ENCODE measurements around the gene IGSF8.

IGSF8 gene, protein sequence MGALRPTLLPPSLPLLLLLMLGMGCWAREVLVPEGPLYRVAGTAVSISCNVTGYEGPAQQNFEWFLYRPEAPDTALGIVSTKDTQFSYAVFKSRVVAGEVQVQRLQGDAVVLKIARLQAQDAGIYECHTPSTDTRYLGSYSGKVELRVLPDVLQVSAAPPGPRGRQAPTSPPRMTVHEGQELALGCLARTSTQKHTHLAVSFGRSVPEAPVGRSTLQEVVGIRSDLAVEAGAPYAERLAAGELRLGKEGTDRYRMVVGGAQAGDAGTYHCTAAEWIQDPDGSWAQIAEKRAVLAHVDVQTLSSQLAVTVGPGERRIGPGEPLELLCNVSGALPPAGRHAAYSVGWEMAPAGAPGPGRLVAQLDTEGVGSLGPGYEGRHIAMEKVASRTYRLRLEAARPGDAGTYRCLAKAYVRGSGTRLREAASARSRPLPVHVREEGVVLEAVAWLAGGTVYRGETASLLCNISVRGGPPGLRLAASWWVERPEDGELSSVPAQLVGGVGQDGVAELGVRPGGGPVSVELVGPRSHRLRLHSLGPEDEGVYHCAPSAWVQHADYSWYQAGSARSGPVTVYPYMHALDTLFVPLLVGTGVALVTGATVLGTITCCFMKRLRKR

DNA sequence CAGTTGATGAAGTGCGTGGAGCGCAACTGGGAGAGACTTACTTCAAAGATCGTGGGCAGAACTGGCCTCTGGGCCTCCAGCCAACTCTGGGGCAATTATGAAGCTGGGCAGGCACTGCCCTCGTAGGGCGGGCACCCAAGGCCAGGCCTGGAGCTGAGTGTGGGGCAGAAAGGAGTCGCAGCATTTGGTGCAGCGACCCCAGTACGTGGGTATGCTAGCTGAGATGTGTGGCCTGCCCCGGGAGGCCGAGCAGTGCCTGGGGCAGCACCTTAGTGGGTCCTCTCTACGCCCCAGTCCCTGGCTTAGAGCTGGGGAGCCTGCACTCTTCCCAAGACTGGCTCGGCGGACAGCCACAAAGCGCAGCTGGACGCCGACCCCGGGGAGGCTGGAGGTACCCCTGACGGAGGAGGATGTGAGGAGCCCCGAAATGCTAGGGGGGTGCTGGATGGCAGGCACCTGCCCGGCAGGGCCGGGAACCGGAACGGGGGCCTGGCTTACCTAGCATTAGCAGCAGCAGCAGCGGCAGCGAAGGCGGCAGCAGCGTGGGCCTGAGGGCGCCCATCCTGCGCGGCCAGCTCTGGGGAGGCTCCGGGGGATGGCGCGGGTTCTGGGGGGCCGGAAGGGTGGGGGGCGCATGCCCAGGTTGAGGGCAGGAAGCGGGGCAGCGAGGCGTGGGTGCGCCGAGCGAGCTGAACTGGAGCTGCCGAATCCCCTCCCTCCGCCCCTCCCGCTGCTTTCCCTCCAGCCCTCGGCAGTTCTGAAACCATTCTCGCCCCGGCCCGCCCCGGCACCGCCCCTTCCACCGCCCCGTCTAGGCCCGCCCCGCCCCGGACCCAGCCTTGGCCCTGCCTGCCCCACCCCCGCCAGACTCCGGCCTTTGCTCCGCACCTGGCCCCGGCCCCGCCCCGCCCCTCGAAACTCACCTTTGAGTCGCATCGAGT lies at the start of gene IGSF8:
IGSF8 (minus strand) TSS at position 709 of the 941 bp plus-strand sequence; CDS start at position 562, 147 bp downstream.
- DNase-seq = peak; percentile 90

DNA sequence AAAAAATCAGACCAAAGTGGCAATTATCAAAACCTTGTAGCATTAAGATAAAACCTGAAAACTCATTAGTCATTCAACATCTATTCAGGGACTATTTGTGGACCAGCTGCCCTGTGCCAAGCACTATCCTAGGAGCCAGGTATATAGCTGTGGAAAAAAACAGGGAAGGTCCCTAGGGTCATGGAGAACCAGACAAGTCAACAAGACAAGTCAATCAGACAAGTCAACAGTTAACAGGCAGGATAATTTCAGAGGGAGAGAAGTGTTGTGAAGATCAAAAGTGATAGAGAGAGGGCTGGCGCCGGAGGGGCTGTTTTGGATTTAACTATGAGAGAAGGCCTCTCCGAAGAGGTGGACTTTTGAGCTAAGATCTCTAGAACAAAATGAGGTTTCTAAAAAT lies 49.7 kb upstream of the IGSF8 start:
- no peak for DNase-seq

DNA sequence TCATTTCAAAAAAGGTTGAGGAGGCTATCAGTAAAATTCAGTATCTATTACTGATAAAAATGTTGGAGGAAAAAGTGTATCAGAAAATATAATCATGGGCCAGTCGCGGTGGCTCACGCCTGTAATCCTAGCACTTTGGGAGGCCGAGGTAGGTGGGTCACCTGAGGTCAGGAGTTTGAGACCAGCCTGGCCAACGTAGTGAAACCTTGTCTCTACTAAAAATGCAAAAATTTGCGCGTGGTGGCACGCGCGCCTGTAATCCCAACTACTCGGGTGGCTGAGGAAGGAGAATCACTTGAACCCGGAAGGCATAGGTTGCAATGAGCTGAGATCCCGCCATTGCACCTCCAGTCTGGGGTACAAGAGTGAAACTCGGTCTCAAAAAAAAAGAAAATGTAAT lies 47.7 kb upstream of the IGSF8 start:
- DNase-seq = no peak

DNA sequence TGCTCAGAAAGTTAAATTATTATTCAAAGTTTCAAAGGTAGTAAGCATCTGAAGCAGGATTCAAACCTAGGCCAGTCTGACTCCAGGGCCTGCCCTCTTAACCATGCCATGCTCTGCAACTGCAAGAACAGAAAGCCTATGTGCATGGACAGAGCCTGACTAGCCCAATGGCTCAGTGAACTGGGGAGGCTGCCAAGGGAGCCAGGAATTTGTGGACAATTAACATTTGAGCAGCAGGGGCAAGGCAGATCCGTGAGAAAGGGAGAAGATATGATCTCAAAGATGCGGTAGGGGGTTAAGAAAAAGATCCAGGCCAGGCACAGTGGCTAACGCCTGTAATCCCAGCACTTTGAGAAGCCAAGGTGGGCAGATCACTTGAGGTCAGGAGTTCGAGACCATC lies 46.5 kb upstream of the IGSF8 start:
- DNase-seq = no peak

DNA sequence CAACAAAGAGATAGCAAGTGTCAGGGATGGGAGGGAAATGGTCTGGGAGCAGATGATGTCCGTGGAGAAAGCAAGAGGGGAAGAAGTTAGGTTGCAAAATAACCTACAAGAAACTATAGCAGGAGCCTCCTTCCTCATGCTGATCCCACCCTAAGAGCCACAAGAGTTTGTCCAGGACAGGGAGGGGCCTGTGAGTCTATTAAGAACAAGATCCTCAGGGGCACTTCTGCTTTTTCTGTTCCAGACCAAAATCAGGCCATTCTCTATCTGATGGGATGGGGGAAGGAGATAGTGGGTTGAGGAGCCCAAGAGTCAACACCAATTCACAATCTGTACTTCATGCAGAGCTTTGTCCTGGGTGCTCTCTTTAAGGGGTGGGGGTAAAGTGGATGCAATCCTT lies 45.3 kb upstream of the IGSF8 start:
- no peak for DNase-seq

DNA sequence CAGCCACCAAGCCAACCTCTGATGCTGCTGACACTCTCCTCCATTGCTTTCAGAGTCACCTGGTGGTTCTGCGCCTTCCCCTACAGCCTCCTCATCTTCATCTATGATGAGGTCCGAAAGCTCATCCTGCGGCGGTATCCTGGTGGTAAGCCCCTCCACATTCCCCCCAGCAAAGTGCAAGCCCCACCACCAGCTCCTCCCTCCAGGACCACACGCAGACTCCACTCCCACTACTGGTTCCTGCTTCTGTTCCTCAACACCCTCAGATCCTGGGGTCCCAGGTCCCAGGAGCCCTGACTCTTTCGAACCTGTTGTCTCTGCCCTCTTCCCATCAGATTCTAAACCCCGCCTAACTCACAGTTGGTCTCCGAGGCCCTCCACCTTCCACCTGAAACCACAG lies 41.4 kb upstream of the IGSF8 start:
- DNase-seq = no peak

DNA sequence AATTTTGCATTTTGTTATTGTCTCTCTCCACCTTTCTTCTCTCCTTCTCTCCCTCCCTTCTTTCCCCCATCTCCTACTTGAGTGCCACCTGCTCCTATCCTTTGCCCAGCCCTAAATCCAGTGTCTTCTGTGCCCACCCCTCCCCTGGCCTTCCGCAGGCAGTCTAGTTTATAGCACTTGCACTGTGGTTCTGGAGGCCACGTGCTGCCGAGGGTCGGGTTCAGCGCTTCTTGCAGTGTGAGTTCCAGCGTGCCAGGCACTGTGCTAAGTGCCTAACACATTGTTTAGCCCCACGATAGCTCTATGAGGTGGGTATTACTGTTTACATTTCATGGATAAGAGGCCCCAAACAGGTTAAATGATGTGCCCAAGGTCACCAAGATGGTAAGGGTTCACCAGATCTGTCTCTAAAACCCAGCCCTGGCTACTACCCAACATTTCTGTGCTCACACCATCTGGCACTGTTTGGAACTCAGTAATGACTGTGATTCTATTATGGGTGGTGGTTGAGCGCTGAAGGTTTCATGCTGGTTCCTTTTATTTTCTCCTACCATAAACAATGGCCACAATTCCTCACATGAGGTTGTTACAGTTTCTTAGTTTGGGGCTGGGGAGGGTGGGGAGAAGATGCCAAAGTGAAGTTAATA lies 38.9 kb upstream of the IGSF8 start:
- DNase-seq = no peak

DNA sequence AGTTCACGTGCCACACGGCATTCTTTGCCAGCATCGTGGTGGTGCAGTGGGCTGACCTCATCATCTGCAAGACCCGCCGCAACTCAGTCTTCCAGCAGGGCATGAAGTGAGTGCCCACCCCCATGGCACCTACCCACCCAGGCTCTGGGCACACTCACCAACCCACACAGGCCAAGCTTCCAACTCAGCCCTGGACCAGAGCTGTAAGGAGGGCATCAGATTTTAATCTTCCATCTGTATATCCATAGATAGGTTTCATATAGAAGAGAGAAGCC lies 38.4 kb upstream of the IGSF8 start:
- no peak for DNase-seq

DNA sequence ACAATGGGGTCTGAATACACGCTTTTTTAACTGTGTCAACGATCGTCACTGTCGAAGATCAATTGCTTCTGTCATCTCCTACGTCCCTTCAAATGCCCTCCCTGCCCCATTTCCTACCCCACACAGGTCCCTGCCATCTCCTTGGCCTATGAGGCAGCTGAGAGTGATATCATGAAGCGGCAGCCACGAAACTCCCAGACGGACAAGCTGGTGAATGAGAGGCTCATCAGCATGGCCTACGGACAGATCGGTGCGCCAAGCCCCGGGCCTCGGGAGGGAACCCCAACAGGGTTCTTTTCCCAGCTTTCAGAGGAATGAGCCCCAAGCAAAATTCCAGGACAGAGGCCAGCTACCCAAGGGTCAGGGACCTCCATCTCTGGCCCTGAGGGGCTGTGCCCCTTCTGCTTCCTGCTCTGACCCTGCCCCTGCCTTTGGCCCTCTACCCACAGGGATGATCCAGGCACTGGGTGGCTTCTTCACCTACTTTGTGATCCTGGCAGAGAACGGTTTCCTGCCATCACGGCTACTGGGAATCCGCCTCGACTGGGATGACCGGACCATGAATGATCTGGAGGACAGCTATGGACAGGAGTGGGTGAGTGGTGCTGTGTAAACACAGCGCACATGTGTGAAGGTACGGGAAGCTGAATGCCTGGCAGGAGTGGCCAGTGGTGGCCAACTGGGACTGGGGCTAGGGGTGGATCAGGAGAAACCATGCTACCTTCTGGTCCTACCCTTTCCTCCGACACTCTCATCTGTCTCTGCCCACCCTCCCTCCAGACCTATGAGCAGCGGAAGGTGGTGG lies 37.9 kb upstream of the IGSF8 start:
- no peak for DNase-seq

DNA sequence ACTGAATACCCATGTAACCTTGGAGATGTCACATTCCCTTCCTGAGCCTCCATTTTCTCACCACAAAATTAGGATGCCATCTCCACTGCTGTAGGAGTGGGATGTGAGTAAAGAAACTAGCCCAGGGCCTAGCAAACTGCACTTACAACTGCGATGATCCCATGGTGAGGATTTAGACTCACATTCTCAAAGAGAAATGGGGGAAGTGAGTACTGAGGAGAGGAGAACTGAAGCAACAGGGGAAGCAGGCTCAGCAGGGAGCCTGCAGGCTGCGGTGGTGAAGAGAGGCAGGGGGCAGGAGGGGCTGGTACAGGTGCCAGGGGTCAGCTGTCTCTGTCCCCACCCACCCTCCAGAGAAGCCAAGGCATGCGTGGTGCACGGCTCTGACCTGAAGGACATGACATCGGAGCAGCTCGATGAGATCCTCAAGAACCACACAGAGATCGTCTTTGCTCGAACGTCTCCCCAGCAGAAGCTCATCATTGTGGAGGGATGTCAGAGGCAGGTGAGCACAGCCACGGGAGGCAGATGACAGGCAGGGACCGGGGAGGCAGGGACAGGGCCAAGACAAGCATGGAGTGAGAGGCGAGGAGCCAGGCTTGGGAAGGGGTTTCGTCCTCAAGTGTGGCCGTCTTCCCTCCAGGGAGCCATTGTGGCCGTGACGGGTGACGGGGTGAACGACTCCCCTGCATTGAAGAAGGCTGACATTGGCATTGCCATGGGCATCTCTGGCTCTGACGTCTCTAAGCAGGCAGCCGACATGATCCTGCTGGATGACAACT lies 36.6 kb upstream of the IGSF8 start:
- DNase-seq = no peak

DNA sequence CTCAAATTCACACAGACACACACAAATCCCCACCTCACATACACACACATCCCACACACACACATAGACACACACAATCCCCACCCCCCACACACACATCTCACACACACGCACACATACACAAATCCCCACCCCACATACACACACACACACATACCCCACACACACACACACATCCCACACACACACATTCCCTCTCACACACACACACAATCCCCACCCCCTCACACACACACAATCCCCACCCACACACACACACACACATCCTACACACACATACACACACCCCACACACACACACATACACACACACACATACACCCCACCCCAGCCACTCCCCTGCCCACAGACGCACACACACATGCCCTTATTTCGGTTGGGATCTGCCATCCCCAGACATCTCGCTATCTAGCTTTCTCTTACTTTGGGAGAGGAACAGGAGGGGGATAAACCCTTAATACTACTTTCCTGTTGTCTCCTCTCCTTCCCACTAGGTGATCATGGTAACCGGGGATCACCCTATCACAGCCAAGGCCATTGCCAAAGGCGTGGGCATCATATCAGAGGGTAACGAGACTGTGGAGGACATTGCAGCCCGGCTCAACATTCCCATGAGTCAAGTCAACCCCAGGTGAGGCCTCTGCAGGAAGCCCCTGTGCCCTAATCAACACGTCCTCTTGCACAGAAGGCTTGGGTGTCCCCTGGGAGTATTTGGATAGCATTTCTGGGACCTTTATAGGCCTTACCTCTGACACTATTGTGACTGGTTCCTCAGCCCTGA lies 35.8 kb upstream of the IGSF8 start:
- DNase-seq = no peak

DNA sequence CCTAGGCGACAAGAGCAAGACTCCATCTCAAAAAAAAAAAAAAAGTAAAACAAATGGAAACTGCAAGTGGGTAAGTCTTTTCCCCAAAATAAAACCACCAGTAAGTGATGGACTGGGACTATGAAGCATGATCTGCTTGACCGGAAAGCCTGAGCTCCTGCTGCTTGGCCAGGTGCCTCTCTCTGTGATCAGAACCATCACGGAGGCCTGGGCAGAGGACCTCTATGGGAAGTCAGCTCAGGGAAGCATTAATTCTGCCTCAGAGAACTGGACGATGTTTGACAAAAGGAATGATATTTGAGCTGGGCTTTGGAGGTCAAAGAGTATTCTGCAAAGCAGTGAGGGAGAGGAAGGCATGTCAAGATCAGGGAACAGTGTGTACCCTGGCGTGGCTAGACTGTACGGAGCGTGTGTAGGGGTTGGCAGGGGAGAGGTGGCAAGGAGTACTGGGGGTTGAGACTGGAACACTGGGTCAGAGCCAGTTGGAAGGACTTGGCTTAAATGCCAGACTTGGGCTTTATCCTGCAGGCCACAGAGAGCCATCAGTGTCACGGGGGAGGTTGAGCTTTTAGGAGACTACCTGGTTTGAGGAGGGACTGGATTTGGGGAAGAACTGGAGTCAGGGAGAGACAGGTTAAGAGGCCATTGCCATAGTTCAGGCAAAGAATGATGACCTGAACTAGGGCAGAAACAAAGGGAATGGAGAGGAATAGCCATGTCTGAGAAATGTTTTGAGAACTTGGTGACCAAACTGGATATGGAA lies 33.6 kb upstream of the IGSF8 start:
- no peak for DNase-seq

DNA sequence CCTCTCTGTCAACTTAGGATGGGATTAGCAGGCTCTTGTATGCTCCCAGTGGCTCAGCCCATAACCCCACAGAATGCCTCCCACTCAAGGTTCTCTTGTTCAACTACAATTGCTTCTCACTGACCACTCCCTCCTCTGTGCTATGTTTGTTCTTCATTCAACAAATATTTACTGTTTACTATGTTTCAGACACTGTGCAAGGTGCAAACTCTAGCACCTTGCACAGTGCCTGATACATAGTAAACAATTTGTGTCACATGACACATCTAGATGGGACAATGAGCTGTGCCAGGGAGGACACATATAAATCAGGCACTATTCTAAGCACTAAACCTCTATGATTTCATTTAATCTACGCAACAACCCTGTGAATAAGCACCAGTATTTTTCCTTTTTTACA lies 32.5 kb upstream of the IGSF8 start:
- no peak for DNase-seq

DNA sequence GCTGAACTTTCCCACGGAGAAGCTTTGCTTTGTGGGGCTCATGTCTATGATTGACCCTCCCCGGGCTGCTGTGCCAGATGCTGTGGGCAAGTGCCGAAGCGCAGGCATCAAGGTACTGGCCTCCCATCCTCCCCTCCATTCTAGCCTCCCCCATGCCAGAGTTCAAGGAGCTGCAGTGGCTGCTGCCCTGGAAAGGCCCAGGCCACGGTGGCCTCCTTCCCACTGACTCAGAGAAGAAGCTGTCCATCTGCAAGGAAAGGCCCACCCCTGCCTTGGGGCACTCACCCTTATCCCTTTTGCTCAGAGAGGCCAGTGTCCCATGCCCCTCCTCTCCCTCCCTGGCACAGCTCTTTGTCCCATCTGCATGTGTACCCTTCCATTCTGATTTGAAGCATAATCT lies 32.1 kb upstream of the IGSF8 start:
- no peak for DNase-seq

DNA sequence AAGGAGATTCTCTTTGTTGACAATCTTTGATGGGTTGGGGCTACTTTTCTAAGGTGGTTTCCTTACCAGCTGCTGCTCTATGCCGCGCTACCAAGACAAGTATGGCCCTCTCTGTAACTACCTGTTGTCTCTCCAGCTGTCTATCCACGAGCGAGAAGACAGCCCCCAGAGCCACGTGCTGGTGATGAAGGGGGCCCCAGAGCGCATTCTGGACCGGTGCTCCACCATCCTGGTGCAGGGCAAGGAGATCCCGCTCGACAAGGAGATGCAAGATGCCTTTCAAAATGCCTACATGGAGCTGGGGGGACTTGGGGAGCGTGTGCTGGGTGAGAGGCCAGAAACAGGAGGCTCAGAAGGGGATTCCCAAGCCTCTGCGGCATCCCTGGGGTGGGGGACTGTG lies 31.5 kb upstream of the IGSF8 start:
- DNase-seq = no peak

DNA sequence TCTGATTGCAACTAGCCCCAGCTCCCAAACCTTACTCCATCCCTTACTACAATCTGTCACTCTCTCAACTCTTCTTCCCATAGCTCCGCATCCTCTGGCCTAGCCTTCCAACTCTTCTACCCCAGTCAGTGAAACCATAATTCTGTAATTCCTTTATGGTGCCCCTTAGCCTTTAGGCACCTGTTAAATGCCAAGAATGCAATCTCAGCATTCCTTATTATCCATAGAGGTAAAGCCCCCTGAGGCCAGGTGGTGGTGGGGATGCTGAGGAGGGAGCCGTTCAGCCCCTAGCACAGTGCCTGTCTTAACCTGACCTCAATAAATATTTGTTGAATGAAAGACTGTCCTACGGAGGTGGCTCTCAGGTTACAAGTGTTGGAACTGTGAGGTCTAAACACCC lies 31.1 kb upstream of the IGSF8 start:
- DNase-seq = no peak

DNA sequence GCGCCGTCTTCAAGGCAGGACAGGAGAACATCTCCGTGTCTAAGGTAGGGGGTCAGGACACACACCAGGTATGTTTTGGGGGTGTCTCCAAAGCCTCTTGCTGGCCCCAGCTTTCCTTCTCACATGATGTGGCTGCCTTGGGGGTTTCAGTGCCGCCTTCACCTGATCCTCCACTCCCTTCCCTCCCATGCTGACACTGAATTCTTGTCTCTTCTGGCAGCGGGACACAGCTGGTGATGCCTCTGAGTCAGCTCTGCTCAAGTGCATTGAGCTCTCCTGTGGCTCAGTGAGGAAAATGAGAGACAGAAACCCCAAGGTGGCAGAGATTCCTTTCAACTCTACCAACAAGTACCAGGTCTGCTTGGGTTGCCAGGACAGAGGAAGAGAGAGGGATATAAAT lies 30.6 kb upstream of the IGSF8 start:
- no peak for DNase-seq

DNA sequence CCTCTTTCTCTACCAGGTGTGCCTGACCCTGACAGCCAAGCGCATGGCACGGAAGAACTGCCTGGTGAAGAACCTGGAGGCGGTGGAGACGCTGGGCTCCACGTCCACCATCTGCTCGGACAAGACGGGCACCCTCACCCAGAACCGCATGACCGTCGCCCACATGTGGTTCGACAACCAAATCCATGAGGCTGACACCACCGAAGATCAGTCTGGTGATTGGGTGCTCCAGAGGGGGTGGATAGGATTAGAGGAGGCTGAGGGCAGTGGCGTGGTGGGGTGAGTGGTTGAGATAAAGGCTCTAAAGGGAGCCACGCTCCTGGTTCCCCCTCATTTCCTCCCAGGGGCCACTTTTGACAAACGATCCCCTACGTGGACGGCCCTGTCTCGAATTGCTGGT lies 30.2 kb upstream of the IGSF8 start:
- DNase-seq = no peak

DNA sequence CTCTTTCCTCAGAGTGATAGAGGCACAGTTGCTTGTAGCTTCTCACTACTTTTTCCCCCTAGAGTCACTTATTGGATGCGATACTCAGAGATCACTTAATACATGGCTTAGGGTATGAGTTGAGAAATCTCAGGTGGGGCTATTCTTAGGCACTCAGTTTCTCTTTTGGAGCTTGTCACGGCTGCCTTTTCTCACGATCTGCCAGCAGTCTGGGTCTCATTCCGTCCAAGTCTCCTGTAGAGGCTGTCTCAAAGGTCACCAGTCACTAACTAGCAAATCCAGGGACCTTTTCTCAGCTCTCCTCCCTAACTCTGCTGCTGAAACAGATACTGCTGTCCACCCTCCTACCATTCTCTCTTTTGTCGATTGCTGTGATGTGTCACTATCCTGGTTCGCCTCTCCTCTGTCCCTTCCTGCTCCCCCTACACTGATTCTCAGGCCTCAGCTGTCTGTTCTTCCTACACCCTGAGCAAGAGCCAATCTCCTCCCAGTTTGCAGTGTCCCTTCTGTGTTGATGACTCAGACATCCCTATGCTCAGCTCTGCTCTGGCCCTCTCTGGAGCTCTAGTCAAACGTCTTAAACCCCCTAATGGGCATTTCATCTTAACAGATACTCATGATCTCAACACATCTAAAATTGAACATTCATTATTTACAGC lies 29.6 kb upstream of the IGSF8 start:
- DNase-seq = no peak

DNA sequence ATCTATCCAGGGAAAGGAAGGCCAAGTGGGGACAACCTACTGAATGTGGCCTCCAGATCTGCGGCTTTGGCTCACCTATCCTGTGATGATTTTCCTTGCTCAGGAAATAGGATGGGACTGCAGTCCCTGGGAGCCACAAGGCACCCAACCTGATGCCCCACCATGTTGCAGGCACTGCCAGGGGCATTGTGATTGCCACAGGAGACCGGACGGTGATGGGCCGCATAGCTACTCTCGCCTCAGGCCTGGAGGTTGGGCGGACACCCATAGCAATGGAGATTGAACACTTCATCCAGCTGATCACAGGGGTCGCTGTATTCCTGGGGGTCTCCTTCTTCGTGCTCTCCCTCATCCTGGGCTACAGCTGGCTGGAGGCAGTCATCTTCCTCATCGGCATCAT lies 29.0 kb upstream of the IGSF8 start:
- no peak for DNase-seq
